Right forelimb (tissue), 1 donor: ENCODE data around the gene GTF2H2.
"Not testable (repeated sequence)": the region's sequence is repeated elsewhere in the genome, so short reads cannot be mapped to it uniquely, and the experiment has no call there.

Experiments used
- DNase-seq: peaks from one replicate; pipeline ENCODE4 v3.0.0-alpha.2; 2018

Gene GTF2H2

GRCh38 chr5:71067262-71067928 is at the start of gene GTF2H2:
Gene GTF2H2 (minus strand): TSS chr5:71067676. CDS start chr5:71062763, 4,913 bp downstream.
- DNase-seq: not testable (repeated sequence)

- not testable (repeated sequence) for DNase-seq
Measured at GRCh38 chr5:71109730-71110275, 42.3 kb upstream of the GTF2H2 start.

- DNase-seq: not testable (repeated sequence)
Measured at GRCh38 chr5:71099996-71100395, 32.5 kb upstream of the GTF2H2 start.

DNA sequence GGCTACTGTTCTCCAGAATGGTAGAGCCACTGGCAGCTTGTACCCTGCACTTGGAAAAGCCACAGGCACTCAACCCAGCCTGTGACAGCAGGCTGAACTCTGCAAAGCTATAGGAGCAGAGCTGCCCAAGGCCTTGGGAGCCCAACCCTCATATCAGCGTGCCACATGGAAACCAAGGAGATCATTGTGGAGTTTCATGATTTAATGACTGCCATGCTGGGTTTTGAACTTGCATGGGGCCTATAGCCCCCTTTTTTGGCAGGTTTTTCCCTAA is 30.4 kb upstream of the GTF2H2 start:
- not testable (repeated sequence) for DNase-seq

DNA sequence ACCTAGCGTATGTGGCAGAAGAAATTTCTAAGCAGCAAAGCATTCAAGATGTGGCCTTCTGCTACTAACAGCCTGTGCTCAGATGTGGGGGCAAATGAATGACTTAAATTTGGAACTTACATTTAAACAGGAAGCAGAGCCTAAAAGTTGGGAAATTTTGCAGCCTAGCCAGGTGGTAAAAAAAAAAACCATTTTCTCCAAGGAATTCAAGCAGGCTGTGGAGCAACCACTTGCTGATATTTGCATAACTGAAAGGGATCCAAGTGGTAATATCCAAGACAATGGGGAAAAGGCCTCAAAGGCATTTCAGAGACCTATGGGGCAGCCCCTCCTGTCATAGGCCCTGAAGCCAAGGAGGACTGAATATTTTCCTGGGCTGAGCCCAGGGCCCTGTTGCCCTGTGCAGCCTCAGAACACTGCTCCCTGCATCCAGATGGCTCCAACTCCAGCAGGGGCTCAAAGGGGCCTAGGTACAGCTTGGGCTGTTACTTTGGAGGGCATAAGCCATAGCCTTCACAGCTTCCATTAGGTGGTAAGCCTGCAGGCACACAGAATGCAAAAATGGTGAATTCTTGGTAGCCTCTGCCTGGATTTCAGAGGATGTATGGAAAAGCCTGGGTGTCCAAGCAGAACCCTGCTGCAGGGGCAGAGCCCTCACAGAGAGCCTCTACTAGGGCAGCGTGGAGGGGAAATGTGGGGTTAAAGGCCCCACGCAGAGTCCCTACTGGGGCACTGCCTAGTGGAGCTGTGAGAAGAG is 29.9 kb upstream of the GTF2H2 start:
- not testable (repeated sequence) for DNase-seq

DNA sequence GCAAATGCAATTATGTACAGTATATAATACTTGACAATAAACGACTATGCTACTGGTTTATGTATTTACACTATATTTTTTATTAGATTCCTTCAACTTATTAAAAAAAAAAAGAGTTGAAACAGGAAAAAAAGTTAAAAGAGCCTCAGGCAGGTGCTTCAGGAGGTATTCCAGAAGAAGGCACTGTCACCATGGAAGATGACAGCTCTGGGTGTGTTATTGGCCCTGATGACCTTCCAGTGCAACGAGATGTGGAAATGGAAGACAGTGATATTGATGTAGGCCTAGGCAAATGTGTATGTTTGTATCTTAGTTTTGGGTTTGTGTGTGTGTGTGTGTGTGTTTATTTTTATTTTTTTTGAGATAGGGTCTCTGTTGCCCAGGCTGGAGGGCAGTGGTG is 22.3 kb upstream of the GTF2H2 start:
- DNase-seq: not testable (repeated sequence)

DNA sequence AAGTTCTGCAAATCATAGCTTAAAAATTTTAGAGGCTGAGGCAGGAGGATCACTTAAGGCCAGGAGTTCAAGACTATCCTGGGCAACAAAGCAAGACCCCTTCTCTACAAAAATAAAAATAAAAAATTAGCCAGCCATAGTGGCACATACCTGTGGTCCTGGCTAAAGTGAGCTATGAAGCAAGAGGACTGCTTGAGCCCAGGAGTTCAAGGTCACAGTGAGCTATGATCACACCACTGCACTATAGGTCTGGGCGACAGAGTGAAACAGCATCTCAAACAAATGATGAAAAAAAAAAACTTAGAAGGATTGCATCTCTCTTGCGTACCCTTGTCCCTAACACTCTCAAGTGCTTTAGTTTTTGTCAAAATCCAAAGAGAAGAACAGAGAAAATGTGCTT is 21.3 kb upstream of the GTF2H2 start:
- DNase-seq: not testable (repeated sequence)

DNA sequence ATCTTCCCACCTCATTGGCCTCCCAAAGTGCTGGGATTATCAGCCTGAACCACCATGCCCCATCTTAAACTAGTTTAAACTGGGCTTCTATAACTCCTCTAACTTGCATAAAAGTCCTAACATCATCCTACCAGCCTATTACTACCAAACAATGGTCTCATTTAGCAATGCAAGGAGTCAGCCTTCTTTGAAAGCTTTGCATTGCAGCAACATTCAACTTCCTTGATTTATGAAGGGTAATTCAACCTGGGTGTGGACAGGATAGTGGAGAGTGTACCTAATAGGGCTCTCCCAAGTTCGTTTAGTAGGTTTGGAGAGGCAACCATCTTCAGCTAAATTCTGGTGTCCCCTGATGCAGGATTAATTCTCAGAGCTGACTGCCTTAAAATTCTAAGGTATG is 18.7 kb upstream of the GTF2H2 start:
- not testable (repeated sequence) for DNase-seq

GRCh38 chr5:71084280-71085063 is 17.0 kb upstream of the GTF2H2 start:
- DNase-seq: not testable (repeated sequence)

DNA sequence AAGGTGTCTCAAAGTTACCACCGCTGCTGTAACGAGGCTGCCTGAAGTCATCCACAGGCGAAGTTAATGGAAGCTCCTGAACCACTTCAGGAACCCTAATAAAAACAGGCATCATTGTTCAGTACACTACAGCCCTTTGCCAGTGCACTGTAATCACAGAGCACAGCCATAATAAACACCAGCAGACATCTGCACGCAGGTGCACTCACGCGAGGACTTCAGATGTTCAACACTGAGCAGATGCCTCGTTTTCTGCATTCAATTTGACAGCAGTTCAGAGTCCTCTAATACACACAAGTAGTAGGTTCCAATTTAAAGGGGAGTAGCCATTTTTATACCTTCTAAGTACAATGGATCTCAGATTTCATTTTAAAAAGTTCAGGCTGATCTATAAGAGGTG is 15.4 kb upstream of the GTF2H2 start:
- not testable (repeated sequence) for DNase-seq

DNA sequence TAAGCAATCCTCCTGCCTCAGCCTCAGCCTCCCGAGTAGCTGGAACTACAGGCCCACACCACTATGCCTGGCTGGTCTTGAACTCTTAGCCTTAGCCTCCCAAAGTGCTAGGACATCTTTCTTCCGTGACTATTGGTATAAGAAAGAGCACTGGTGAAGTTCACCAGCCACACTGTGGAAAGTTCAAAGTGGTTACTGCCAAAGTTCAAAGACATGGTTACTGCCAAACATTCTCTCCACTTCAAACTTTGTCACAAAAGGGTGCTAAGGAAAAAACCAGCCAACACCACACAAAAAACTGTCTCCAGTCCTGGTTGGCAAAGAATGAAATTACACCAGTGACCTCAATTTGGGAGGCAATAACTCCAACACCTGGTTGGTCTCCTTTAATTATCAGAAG is 14.9 kb upstream of the GTF2H2 start:
- not testable (repeated sequence) for DNase-seq

- DNase-seq: not testable (repeated sequence)
Measured at GRCh38 chr5:71061322-71061721, 6.2 kb downstream of the GTF2H2 start.

DNA sequence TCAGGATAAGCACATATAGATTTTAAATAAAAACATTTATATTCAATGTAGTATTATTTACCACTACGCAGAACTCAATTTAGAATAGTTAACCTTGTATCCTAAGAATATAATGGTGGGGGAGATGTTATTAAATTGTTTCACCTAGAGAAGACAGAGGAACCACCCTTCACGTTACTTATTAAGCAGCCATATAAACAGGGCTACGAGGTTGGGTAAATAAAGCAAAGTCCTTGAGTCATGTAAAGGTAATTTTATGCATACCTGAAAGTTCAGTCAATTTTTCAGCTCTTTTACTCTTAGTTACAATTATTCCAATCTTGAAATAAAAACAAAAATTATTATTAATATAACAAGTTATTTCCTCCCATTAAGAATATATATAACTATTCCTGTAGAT is 8.1 kb downstream of the GTF2H2 start:
- DNase-seq: not testable (repeated sequence)

DNA sequence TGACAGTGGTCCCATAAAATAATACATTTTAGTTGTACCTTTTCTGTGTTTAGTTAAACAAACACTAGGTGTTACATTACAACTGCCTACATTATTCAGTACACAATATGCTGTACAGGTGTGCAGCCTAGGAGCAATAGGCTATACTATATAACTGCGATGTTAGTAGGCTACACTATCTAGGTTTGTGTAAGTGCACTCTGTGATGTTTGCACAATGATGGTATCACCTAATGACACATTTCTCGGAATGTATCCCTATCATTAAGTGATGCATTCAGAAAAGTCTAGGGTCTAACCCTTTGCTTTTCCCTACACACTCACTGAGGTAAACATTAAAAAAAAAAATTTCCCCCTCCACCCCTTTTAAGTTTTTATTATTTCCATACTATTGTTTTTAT is 22.7 kb downstream of the GTF2H2 start:
- not testable (repeated sequence) for DNase-seq

DNA sequence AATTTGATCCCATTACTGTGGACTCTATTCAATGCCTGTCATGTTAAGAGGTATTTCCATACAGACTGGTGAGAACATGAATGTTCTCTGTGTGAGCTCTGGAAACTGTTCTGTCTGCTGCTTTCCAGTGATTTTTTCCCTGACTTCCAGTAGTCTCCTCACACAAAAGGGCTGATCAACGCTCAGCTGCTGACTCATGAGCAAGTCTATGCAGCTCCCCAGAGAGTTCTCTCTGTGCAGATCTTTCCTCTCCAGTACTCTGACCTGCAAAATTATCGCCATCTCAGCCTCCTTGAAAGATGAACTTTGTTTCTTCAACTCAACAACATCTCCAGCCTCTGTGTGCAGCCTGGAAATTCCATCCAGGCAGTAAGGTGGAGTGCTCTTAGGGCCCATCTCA is 23.3 kb downstream of the GTF2H2 start:
- DNase-seq: not testable (repeated sequence)

GRCh38 chr5:71031046-71031776 is 36.3 kb downstream of the GTF2H2 start:
- DNase-seq: not testable (repeated sequence)

GRCh38 chr5:71025289-71025953 is 42.1 kb downstream of the GTF2H2 start, which contains the start of gene NAIP:
Gene NAIP (minus strand): TSS chr5:71025339. CDS start chr5:71012915, 12,424 bp downstream.
- not testable (repeated sequence) for DNase-seq

GRCh38 chr5:71020643-71021042 is 46.8 kb downstream of the GTF2H2 start:
- not testable (repeated sequence) for DNase-seq

DNA sequence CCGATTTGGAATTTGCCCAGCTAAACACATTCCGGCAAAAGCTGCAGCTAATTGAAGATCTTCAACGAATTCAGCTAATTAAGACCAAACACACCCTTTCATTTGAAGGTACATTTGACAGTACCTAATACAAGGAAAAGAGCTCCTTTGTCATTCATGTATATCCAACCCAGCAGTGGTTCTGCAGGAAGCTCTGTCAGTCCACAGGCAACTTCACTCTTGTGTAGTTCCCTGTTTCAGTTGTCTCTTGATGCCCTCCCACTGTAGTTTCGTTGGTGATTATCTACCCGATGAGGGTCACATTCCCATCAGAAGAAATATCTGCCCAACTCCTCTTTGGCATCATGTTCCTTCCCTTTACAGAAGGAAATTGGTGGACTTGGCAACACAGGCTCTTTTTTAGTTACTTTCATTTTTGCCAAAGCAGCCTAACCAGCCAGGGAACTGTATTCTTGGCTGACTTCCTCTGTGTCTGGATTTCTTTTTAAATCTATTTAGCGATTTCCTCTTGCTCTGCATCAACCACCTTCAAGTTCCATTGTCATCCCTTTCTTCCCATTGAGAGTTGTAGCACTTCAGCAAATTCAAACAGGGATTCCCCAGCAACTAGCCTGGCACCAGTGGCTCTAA is 49.0 kb downstream of the GTF2H2 start:
- not testable (repeated sequence) for DNase-seq

GRCh38 chr5:71014176-71014575 is 53.3 kb downstream of the GTF2H2 start:
- no peak for DNase-seq

GRCh38 chr5:71013575-71013974 is 53.9 kb downstream of the GTF2H2 start:
- no peak for DNase-seq
